Testis (tissue), 2 donors: Measurements from ENCODE around the gene PEMT.

Source experiments
- POLR2A ChIP-seq: fragments of 450-650 bp; IDR thresholded peaks from one replicate; pipeline ENCODE4 v1.6.1; 2017; ENCODE audit warnings: antibody characterized with exemption, mild to moderate bottlenecking, moderate library complexity
- TF ChIP-seq, protein P1 (sequence below), 3 experiments: fragments of 450-650 bp in 2 of 3; fragments of 200-600 bp in 1 of 3; sonication (generic) in 1 of 3; IDR thresholded peaks; one replicate each; pipeline ENCODE4 v1.5.1; 2016 to 2019; ENCODE audit warnings: antibody characterized with exemption in 3 of 3, mild to moderate bottlenecking in 2 of 3, moderate library complexity in 1 of 3

DNA sequence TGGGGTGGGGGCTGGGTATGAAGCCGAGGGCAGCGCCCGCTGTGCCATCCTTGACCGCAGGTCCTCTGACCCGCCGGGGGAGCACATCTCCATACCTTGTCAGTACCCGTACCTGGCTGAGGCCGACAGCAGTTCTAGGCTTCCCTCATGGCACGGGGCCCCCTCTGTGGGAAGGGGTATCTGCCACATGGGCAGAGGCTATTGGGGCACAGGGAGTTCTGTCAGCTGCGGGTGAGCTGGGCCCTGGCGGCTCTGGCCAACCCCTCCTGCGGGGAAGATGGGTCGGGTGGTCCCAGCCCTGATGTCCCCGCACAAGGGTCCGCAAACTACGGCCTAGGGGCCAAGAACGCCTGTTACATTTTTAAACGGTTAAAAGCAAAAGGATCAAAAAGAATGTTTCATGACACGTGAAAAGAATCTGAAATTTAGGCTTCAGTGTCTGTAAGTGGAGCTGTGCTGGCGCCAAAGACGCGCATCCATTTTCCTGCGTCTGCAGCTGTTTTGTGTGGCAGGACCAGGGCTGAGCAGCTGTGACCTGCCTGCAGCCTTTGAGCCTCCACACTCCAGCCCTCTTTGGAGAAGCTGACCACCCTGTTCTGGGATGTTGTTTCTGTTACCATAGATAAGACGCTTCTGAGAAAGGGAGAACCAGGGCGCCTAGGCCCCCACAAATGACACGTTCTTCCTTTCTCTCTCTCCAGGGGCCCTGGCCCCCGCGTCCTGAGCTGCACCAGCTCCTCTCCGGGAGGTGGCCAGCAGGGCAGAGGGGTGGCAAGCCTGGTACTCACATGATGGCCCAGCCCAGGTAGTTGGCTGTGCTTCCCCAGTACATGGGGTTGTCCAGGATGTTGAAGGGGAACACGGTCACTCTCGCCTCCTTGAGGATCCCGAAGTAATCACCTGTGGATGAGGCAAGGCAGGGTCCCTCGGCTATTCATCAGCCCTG is 82.6 kb downstream of the PEMT start:
- no peak for TF ChIP-seq POLR2A
- TF ChIP-seq, protein P1, sequence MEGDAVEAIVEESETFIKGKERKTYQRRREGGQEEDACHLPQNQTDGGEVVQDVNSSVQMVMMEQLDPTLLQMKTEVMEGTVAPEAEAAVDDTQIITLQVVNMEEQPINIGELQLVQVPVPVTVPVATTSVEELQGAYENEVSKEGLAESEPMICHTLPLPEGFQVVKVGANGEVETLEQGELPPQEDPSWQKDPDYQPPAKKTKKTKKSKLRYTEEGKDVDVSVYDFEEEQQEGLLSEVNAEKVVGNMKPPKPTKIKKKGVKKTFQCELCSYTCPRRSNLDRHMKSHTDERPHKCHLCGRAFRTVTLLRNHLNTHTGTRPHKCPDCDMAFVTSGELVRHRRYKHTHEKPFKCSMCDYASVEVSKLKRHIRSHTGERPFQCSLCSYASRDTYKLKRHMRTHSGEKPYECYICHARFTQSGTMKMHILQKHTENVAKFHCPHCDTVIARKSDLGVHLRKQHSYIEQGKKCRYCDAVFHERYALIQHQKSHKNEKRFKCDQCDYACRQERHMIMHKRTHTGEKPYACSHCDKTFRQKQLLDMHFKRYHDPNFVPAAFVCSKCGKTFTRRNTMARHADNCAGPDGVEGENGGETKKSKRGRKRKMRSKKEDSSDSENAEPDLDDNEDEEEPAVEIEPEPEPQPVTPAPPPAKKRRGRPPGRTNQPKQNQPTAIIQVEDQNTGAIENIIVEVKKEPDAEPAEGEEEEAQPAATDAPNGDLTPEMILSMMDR (IDR thresholded peaks at IDR 0.05): no peak
